ENCODE results near the gene FAM83D.

- TF ChIP-seq POLR2A (IDR thresholded peaks at IDR 0.05) (no peak), CTCF (IDR thresholded peaks at IDR 0.05) (no peak)
Measured at GRCh38 chr20:38931984-38932383, 5.8 kb downstream of the FAM83D start.

Data from thyroid gland (tissue), 4 donors.